IMR-90 (cell line): Measurements from ENCODE around the gene EPN1.

ENCODE experiments used
- POLR2A ChIP-seq: IDR thresholded peaks from 2 replicates; pipeline ENCODE4 v1.6.1; 2012; ENCODE audit warnings: mild to moderate bottlenecking, low read depth, low read length
- RCOR1 ChIP-seq: IDR thresholded peaks from 2 replicates; pipeline ENCODE4 v1.6.1; 2012; ENCODE audit warnings: mild to moderate bottlenecking, low read length, improper control_type of control experiment; ENCODE audit not compliant: insufficient replicate concordance
- RFX5 ChIP-seq: IDR thresholded peaks from 2 replicates; pipeline ENCODE4 v1.8.0; 2012; ENCODE audit warnings: low read depth, mild to moderate bottlenecking, low read length, moderate library complexity
- TF ChIP-seq, protein P1 (sequence below): conservative IDR thresholded peaks from 2 replicates; pipeline ENCODE4 v1.5.1; 2012; ENCODE audit warnings: mild to moderate bottlenecking, low read depth, low read length, improper control_type of control experiment
- TF ChIP-seq, protein P2 (sequence below): fragments of 150-350 bp; IDR thresholded peaks from 2 replicates; pipeline ENCODE4 v1.6.1; 2017; ENCODE audit warnings: mild to moderate bottlenecking, antibody characterized with exemption, low read length, low read depth

DNA sequence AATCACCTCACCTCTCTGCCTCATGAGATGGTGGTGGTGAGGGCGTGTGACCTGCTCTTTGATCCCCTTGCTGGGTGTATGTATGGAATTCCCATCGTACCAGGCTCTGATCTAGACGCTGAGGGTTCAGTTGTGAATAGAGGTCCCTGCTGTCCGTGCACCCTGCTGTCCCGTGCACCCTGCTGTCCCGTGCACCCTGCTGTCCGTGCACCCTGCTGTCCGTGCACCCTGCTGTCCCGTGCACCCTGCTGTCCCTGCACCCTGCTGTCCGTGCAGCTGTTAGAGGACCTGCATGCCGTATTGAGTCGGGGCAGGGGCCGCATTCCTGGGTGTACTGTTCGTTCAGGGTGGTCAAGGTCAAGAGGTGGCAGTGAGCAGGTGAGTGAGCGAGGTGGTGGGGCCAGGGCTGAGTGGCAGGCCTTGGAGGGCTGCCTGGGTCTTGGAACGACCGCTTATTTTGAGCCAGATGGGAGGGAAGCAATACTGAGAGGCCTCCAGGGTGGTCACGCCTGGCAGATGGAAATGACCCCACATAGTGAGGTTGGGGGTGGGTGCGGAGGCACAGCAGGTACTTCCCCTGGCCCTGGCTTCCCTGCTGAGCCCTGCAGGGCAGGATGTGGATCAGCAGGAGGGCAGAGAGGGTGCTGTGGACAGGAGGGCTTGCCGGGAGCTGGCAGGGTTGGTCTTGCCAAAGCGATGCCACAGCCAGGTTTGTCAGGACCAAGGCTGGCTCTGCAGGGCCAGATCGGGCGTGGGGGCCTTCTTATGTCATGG lies 4.6 kb upstream of the EPN1 start:
- TF ChIP-seq, protein P1, sequence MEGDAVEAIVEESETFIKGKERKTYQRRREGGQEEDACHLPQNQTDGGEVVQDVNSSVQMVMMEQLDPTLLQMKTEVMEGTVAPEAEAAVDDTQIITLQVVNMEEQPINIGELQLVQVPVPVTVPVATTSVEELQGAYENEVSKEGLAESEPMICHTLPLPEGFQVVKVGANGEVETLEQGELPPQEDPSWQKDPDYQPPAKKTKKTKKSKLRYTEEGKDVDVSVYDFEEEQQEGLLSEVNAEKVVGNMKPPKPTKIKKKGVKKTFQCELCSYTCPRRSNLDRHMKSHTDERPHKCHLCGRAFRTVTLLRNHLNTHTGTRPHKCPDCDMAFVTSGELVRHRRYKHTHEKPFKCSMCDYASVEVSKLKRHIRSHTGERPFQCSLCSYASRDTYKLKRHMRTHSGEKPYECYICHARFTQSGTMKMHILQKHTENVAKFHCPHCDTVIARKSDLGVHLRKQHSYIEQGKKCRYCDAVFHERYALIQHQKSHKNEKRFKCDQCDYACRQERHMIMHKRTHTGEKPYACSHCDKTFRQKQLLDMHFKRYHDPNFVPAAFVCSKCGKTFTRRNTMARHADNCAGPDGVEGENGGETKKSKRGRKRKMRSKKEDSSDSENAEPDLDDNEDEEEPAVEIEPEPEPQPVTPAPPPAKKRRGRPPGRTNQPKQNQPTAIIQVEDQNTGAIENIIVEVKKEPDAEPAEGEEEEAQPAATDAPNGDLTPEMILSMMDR = no peak
- no peak for TF ChIP-seq RCOR1
- no peak for TF ChIP-seq RFX5
- TF ChIP-seq, protein P2, sequence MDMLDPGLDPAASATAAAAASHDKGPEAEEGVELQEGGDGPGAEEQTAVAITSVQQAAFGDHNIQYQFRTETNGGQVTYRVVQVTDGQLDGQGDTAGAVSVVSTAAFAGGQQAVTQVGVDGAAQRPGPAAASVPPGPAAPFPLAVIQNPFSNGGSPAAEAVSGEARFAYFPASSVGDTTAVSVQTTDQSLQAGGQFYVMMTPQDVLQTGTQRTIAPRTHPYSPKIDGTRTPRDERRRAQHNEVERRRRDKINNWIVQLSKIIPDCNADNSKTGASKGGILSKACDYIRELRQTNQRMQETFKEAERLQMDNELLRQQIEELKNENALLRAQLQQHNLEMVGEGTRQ = no peak
- no peak for TF ChIP-seq POLR2A
